ENCODE data around the gene GMCL1.

DNA sequence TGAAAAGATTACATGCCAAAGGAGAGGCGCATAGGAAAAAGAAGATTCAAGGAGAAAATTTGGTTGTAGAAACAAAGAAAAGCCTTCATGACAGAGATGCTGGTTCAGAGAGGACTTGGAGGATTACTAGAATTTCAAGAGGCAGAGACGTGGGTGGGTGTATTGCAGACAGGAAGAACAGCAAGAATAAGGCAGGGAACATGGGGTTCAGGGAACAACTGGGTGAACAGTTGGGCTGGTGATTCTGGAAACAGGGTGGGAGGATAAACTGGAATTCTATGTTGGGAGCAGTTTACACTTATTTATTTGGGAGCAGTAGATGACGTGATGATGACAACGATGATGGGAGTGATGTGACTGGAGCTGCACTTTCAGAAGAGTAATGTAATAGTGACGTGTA is 18.4 kb upstream of the GMCL1 start:
- no peak for TF ChIP-seq POLR2AphosphoS5 (IDR thresholded peaks at IDR 0.05; ENCODE audit: borderline replicate concordance, low read depth, low read length)
- TF ChIP-seq EZH2 (IDR thresholded peaks at IDR 0.05) = no peak
